Germinal center (tissue), 1 donor: ENCODE data around the gene CKAP2.
"Not testable (repeated sequence)": the region's sequence is repeated elsewhere in the genome, so short reads cannot be mapped to it uniquely, and the experiment has no call there.

Experiments used
- DNase-seq: peaks from one replicate; pipeline ENCODE4 v3.0.0; 2012; ENCODE audit warnings: mixed read lengths, low spot score

Gene CKAP2

DNA sequence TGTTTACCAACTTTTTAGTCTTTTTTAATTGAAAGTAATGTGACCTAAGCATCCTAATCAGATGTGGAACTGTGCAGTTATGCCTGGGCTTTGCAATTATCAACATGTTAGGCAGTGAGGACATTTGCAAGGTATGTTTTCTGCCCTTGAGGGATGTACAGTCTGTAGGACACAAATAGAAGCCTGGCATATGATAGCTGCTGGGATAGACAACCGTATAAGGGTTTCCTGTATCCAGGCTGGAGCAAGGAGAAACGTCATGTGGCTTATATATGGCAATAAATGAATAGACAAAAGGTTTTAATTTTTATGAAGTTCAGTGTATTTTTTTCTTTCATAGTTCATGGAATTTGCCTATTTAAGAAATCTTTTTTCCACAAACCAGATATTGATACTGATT is 2.8 kb upstream of the CKAP2 start:
- no peak for DNase-seq

DNA sequence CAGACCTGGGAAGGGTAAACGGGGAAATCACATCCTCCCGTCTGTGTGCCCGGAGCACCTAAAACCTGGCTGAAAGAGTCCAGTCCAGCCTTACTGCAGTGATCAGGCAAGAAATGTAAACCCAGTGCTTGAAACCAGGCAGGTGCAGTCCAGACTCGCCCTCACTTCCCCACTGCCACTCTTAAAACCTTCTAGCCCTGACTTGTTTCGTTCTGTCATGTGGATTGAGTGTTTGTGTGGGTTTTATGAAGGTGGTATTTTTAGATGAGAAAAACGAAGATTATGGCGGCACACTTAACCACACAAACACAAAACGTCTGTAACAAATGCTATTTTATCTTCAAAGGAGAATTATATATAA is 839 bp upstream of the CKAP2 start:
- peak; percentile 49 for DNase-seq

DNA sequence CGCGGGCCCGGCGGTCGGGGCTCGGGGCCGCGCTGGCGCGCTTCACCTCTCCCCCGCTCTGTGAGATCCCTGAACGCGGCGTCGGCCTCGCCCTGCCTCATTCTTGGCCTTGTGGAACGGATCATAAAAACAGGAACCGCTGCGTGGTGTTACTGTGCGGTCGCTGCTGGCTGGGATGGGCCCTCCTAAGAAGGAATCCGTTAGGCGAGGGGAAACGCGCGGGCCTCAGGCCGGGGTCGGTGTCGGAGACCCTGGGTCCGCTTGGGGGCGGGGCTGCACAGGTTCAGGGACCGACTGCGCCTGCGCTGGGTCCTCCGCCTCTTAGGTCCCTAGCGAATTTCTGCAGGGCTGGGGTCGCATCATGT is 381 bp downstream of the CKAP2 start:
- peak; percentile 69 for DNase-seq

- DNase-seq = no peak
Measured at GRCh38 chr13:52459668-52460067, 4.4 kb downstream of the CKAP2 start.

GRCh38 chr13:52461265-52461664 is 6.0 kb downstream of the CKAP2 start:
- no peak for DNase-seq

- no peak for DNase-seq
Measured at GRCh38 chr13:52463526-52463925, 8.2 kb downstream of the CKAP2 start.

DNA sequence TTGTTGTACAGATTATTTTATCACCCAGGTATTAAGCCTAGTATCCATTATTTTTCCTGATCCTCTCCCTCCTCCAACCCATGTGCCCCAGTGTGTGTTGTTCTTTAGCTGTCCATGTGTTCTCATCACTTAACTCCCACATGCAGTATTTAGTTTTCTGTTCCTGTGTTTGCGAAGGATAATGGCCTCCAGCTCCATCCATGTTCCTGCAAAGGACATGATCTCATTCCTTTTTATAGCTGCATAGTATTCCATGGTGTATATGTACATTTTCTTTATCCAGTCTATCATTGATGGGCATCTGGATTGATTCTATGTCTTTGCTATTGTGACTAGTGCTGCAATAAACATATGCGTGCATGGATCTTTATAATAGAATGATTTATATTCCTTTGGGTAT is 13.2 kb downstream of the CKAP2 start:
- not testable (repeated sequence) for DNase-seq

DNA sequence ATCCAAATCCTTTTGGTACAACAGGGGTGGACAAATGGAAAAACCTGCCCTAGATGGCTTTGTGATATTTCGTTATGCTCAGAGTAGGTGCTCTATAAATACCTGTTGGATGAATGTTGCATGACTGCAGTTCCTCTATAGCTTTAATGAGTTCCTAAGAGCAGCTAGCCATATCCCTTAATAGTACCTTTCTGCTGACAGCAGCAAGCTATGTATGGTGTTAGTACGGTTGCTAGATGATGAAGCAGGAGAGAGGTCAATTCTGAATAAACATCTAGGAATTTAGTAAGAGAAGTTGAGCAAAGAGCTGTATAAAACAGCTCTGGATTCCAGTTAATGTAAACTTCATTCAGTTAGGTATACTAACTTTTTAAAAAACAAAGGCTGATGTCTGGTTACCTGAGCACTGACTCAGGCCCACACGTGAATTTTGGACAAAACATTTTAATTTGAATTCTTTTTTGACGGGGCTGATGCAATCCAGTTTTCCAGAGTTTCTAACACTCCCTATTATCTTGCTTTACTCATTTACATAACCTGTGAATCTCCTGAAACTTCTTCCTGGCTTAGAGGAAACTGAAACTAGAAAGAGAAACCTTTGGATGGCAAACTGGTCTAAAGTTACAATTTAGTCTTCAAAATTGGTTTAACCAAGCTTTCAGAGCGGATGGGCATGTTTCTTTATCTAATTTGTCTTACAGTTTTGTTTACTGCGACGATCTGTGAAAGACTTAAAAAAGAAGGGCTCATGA is 25.6 kb downstream of the CKAP2 start:
- not testable (repeated sequence) for DNase-seq

GRCh38 chr13:52487078-52487477 is 31.8 kb downstream of the CKAP2 start:
- DNase-seq = not testable (repeated sequence)

- DNase-seq = not testable (repeated sequence)
Measured at GRCh38 chr13:52488763-52489162, 33.5 kb downstream of the CKAP2 start.

- not testable (repeated sequence) for DNase-seq
Measured at GRCh38 chr13:52491015-52491414, 35.7 kb downstream of the CKAP2 start.

- not testable (repeated sequence) for DNase-seq
Measured at GRCh38 chr13:52494241-52494640, 39.0 kb downstream of the CKAP2 start.

GRCh38 chr13:52497979-52498378 is 42.7 kb downstream of the CKAP2 start:
- DNase-seq = not testable (repeated sequence)

DNA sequence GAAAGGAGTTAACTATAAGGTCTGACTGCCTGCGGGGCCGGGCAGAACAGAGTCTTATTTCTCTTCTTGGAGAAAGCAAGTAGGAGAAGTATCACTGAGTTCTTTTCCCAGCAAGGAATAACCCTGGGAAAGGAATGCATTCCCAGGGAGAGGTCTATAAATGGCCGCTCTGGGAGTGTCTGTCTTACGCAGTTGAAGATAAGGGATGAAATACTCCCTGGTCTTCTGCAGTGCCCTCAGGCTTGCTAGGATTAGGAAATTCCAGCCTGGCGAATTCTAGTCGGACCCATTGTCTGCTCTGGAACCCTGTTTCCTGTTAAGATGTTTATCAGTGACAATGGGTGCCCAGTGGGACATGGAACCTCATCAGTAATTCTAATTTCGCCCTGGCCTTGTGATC is 47.0 kb downstream of the CKAP2 start:
- DNase-seq = not testable (repeated sequence)

DNA sequence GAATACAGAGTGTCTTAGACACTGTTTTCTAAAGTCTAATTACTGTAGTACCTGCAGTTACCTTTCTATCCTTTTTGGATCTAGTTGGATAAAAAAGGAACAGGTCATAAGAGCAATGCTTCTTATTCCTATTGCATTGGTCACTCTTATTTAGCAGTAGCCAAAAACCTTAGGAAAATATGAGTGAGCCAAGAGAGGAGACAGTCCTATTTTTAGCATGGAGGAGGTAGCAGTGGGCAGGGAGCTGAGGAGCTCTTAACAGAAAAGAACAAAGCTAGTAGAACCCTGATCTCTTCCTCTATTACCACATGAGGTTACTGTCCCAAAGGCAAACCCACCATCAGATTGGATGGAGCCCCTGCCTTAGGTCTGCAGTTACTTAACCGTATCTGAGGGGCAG is 50.6 kb downstream of the CKAP2 start:
- DNase-seq = not testable (repeated sequence)

DNA sequence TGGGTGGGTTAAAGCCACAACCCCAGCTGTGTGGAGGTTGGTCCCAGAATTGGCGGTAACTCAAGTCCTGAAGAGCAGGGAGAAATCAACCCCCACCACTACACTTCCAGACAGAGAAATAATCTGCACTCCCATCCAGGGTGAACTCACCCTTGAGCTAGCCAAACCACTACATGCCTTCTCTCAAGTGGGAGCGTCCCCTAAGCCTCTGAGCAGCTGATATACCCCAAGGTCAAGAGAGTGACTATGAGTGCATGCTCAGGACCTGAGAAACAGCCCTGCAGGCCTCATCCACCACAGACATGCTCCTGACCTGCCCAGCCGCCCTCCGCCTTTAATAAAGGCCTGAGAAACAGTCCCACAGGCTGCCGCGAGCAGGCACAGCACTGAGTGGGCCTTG is 54.3 kb downstream of the CKAP2 start:
- DNase-seq = not testable (repeated sequence)

GRCh38 chr13:52510221-52510797 is 55.0 kb downstream of the CKAP2 start:
- DNase-seq = not testable (repeated sequence)

DNA sequence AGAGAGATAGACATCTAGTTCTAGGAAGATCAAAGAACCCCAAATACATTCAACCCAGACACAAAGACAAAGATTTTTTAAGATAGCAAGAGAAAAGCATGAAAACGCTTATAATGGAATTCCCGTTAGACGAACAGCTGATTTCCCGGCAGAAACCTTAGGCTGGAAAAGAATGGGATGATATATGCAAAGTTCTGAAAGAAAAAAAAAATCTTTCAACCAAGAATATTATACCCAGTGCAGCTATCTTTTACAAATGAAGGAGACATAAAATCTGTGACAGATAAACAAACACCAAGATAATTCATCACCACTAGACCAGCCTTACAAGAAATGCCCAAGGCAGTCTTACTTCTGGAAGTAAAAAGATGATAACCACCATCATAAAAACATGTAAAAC is 56.3 kb downstream of the CKAP2 start:
- not testable (repeated sequence) for DNase-seq

DNA sequence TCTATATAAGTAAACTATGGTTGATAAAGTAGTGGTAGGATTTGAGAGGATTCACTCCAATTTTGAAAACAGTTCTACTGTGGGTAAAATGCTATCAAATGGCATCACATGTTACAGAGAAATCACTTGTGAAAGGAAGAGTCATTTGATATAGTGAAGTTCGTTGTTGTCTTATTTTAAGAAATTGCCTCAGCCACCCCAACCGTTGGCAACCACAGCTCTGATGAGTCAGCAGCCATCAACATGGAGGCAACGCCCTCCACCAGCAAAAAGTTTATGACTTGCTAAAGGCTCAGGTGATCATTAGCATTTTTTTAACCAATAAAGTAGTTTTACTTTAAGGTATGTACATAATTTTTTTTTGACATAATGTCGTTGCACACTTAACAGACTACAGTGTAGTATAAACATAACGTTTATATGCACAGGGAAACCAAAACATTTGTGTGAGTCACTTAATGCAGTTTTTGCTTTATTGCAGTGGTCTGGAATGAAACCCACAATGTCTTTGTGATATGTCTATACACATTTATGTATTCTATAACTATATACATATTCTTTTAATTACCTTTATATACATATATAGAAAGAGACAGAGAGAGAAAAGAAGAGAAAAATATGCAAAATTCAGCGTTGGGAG is 58.8 kb downstream of the CKAP2 start:
- not testable (repeated sequence) for DNase-seq

GRCh38 chr13:52523323-52523722 is 68.0 kb downstream of the CKAP2 start:
- DNase-seq = not testable (repeated sequence)
